BE2C (cell line): ENCODE data around the gene COL27A1.

Experiments
- DNase-seq: peaks from one replicate; pipeline ENCODE4 v3.0.0-alpha.2; 2020
- H3K27me3 ChIP-seq: fragments of 250-450 bp; sonication (Bioruptor Pico); 2 replicates; pipeline ENCODE4 v1.5.1; 2020; ENCODE audit warnings: mild to moderate bottlenecking
- H3K36me3 ChIP-seq: fragments of 250-450 bp; sonication (Bioruptor Pico); 2 replicates; pipeline ENCODE4 v1.5.1; 2020; ENCODE audit warnings: mild to moderate bottlenecking
- H3K4me1 ChIP-seq: fragments of 250-450 bp; sonication (Bioruptor Pico); 2 replicates; pipeline ENCODE4 v1.5.1; 2020
- H3K4me3 ChIP-seq: 2 replicates; pipeline ENCODE4 v1.5.1; 2011; ENCODE audit warnings: low read depth, low read length
- H3K9me3 ChIP-seq: fragments of 250-450 bp; sonication (Bioruptor Pico); 2 replicates; pipeline ENCODE4 v1.5.1; 2020
- TF ChIP-seq, protein P1 (sequence below): IDR thresholded peaks from 2 replicates; pipeline ENCODE4 v1.5.1; 2012; ENCODE audit warnings: mild to moderate bottlenecking, low read depth, low read length

Gene COL27A1

GRCh38 chr9:114168281-114169028 lies 13.1 kb downstream of the COL27A1 start:
- H3K4me3 ChIP-seq: no peak overlapping the region
- DNase-seq: no peak
- TF ChIP-seq, protein P1, sequence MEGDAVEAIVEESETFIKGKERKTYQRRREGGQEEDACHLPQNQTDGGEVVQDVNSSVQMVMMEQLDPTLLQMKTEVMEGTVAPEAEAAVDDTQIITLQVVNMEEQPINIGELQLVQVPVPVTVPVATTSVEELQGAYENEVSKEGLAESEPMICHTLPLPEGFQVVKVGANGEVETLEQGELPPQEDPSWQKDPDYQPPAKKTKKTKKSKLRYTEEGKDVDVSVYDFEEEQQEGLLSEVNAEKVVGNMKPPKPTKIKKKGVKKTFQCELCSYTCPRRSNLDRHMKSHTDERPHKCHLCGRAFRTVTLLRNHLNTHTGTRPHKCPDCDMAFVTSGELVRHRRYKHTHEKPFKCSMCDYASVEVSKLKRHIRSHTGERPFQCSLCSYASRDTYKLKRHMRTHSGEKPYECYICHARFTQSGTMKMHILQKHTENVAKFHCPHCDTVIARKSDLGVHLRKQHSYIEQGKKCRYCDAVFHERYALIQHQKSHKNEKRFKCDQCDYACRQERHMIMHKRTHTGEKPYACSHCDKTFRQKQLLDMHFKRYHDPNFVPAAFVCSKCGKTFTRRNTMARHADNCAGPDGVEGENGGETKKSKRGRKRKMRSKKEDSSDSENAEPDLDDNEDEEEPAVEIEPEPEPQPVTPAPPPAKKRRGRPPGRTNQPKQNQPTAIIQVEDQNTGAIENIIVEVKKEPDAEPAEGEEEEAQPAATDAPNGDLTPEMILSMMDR: no peak
- peaks cover 3% of the 10 kb centered on the region; the same call in 1 of the 2 replicates for H3K27me3 ChIP-seq
- H3K4me1 ChIP-seq: no peaks in the 10 kb centered on the region
- H3K36me3 ChIP-seq: no peaks in the 10 kb centered on the region
- H3K9me3 ChIP-seq: no peaks in the 10 kb centered on the region

DNA sequence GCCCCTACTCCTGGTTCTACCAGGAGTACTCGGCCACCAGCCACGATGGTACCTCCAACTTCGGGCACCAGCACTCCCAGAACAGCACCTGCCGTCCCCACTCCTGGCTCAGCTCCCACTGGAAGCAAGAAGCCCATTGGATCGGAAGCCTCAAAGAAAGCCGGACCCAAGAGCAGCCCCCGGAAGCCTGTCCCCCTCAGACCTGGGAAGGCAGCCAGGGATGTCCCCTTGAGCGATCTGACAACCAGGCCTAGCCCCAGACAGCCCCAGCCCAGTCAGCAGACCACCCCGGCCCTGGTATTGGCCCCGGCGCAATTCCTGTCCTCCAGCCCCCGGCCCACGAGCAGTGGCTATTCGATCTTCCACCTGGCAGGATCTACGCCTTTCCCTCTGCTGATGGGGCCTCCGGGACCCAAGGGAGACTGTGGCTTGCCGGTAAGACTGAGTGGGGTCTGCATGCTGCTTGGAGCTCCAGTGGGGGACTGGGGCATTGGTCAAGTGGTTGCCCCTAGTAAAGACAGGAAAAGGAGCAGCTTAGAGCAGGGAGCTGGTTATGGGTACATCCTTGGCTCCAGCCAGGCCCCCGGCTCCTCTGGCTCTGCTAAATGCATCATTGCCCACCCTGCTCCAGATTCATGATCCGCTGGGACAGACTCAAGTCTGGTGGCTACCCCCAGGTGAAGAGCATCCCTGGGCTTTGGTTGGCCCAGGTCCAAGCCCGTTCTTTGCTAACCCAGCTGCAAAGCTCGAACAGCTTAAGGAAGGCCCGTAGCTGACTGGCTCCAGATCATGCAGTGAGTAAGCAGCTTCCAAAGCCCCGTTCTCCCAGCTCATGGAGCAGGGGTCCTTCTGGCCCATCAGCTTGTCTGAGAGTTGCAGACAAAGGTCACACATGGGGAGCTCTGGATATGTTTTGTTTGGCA lies 14.0 kb downstream of the COL27A1 start:
- Histone ChIP-seq H3K4me1 (no peaks in the 10 kb centered on the region), H3K9me3 (no peaks in the 10 kb centered on the region), H3K4me3 (no peak overlapping the region), H3K27me3 (no peaks in the 10 kb centered on the region), H3K36me3 (no peaks in the 10 kb centered on the region)
- DNase-seq: no peak
- TF ChIP-seq, protein P1: no peak

- Histone ChIP-seq H3K27me3 (no peaks in the 10 kb centered on the region), H3K9me3 (no peaks in the 10 kb centered on the region), H3K4me3 (no peak overlapping the region), H3K4me1 (no peaks in the 10 kb centered on the region), H3K36me3 (no peaks in the 10 kb centered on the region)
- no peak for DNase-seq
- TF ChIP-seq, protein P1: no peak
Observed at GRCh38 chr9:114169952-114170770, 14.8 kb downstream of the COL27A1 start.

DNA sequence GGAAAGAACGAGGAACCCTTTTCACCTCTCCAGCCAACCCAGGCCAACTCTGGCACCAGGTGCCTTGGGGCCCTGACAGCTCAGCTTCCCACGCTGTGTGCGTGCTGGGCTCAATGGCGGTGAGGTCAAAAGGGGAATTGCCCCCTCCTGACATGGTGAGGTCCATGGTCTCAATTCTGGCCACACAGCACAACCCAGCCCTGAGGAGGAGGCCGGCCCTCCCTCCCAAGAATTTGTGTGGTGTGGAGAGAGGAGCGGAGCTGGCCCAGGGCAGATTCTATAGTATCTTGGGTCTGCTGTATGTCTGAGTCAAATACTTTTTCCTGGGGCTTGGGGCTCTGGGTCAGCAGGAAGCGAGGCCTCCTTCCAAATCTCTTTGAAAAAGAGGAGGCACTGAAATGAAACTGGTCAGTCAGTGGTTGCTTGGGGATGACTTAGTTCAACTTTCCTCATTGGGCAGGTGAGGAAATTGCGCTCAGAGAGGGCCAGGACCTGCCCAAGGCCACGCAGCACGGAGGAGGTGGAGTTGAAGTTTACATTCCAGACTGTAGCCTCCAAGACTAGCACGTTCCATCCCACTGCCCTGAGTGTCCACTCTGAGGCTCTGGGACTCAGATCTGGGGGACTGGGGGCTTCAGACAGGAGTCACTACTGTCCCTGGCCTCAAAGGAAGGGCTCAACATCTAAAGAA lies 15.6 kb downstream of the COL27A1 start:
- Histone ChIP-seq H3K4me3 (no peak overlapping the region), H3K36me3 (no peaks in the 10 kb centered on the region), H3K9me3 (no peaks in the 10 kb centered on the region), H3K27me3 (no peaks in the 10 kb centered on the region), H3K4me1 (no peaks in the 10 kb centered on the region)
- TF ChIP-seq, protein P1: no peak
- DNase-seq: no peak

DNA sequence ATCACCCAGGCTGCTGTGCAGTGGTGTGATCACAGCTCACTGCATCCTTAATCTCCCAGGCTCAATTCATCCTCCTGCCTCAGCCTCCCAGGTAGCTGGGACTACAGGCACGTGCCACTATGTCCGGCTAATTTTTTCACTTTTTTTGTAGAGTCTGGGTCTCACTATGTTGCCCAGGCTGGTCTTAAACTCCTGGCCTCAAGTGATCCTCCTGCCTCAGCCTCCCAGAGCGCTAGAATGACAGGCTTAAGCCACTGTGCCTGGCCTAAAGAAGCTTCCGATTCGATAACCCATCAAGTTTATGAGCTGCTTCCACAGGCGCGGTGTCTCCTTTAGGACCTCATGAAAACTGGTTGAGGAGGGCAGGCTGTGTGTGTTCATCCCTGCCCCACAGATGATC lies 16.2 kb downstream of the COL27A1 start:
- DNase-seq: no peak
- H3K27me3 ChIP-seq: no peaks in the 10 kb centered on the region
- H3K4me3 ChIP-seq: no peak overlapping the region
- TF ChIP-seq, protein P1: no peak
- no peaks in the 10 kb centered on the region for H3K9me3 ChIP-seq
- no peaks in the 10 kb centered on the region for H3K4me1 ChIP-seq
- H3K36me3 ChIP-seq: no peaks in the 10 kb centered on the region
